GM12891 (cell line): ENCODE measurements around the gene RPS5.
A peak's percentile ranks its signal among the peaks of the same experiment; 100 is the strongest.
"Not testable (repeated sequence)": the region's sequence is repeated elsewhere in the genome, so short reads cannot be mapped to it uniquely, and the experiment has no call there.

Source experiments
- DNase-seq: peaks from one replicate; pipeline ENCODE4 v3.0.0; 2011; ENCODE audit warnings: low spot score; ENCODE audit not compliant: insufficient read length
- FAIRE-seq: peaks from 2 replicates; lab custom pipeline; 2011; peaks lifted over from hg19 to GRCh38; lab: Jason Lieb, UNC
- PAX5 ChIP-seq: IDR thresholded peaks from 2 replicates; pipeline ENCODE4 v1.6.1; 2011; ENCODE audit warnings: low read length, moderate library complexity, mild to moderate bottlenecking; ENCODE audit not compliant: insufficient read depth, severe bottlenecking
- POLR2A ChIP-seq: IDR thresholded peaks from 2 replicates; pipeline ENCODE4 v1.6.1; 2011; ENCODE audit warnings: low read depth, low read length, control low read depth
- POLR2AphosphoS5 ChIP-seq: IDR thresholded peaks from 2 replicates; pipeline ENCODE4 v1.6.1; 2011; ENCODE audit warnings: low read depth, low read length, control low read depth
- POU2F2 ChIP-seq: IDR thresholded peaks from 2 replicates; pipeline ENCODE4 v1.6.1; 2011; ENCODE audit warnings: low read depth, mild to moderate bottlenecking, control low read depth, low read length, moderate library complexity
- SPI1 ChIP-seq: IDR thresholded peaks from 2 replicates; pipeline ENCODE4 v1.6.1; 2011; ENCODE audit warnings: low read depth, low read length, control low read depth
- TAF1 ChIP-seq: IDR thresholded peaks from 2 replicates; pipeline ENCODE4 v1.6.1; 2011; ENCODE audit warnings: low read depth, low read length, control low read depth

RPS5 gene

GRCh38 chr19:58361900-58362271, 25.2 kb upstream of the RPS5 start:
- no peak for TF ChIP-seq POLR2A
- TF ChIP-seq TAF1: no peak
- TF ChIP-seq SPI1: no peak
- no peak for TF ChIP-seq POU2F2
- TF ChIP-seq POLR2AphosphoS5: no peak
- no peak for TF ChIP-seq PAX5
- FAIRE-seq (no peak), DNase-seq (peak; percentile 68)

GRCh38 chr19:58362272-58362994, 24.6 kb upstream of the RPS5 start, which contains the start of gene ZNF497:
TSS of gene ZNF497 (minus strand) at chr19:58362751. CDS start at chr19:58357635, 5,116 bp downstream.
- FAIRE-seq: peak; percentile 100
- peak; percentile 100 for DNase-seq
- TF ChIP-seq SPI1 (no peak), POU2F2 (0 out of 2 replicates have a peak, but pooled peaks have one; percentile 34), POLR2AphosphoS5 (peak; percentile 64; the same call in 1 of the 2 replicates), TAF1 (peak; percentile 75; the same call in 1 of the 2 replicates), POLR2A (peak; percentile 84)

- peak; percentile 77 for FAIRE-seq
- TF ChIP-seq TAF1 (no peak), PAX5 (no peak), SPI1 (peak; percentile 89)
Measured at GRCh38 chr19:58364146-58364545, 22.9 kb upstream of the RPS5 start.

DNA sequence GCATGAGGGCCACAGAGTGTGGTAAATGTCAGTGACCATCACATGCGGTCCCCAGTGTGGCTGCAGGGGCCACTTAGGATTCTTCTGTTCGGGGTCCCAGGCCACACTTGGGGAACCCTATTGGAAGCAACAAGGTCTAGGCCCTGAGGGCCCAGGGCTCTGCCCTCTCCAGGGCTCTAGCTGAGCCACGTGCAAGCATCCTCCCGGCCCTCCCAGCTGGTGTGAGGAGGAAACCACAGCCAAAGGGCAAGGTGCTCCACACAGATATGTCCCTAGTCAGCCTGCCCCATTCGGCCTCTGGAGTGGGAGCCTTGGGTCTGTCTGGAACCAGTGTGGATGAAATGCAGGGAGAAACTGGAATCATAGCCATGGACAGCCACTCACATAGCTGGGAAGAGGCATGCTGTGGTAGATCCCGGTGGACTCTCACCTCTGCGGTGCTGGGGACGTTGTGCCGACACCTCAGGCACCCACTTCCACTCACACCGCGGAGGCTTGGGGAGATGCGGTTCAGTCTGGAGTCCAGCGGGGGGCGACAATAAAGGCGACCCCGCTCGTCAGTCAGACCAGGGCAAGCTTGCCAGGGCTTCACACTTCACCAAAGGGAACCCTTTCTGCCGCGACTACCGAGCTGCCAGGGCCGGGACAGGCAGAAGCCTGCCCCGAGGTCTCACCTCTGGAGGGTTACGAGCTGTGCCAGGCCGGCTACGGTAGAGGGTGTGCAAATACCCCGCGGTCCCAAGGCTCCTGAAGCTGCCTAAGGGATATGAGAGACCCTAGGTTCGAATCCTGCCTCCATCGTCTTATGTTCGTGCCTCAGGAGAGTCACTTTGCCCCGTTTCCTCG, 20.3 kb upstream of the RPS5 start:
- DNase-seq: no peak
- FAIRE-seq: no peak
- TF ChIP-seq POLR2AphosphoS5 (no peak), SPI1 (no peak), TAF1 (no peak), POU2F2 (no peak), POLR2A (no peak), PAX5 (no peak)

More at GRCh38 chr19:58364146-58364545, 22.9 kb upstream of the RPS5 start:
- no peak for DNase-seq

DNA sequence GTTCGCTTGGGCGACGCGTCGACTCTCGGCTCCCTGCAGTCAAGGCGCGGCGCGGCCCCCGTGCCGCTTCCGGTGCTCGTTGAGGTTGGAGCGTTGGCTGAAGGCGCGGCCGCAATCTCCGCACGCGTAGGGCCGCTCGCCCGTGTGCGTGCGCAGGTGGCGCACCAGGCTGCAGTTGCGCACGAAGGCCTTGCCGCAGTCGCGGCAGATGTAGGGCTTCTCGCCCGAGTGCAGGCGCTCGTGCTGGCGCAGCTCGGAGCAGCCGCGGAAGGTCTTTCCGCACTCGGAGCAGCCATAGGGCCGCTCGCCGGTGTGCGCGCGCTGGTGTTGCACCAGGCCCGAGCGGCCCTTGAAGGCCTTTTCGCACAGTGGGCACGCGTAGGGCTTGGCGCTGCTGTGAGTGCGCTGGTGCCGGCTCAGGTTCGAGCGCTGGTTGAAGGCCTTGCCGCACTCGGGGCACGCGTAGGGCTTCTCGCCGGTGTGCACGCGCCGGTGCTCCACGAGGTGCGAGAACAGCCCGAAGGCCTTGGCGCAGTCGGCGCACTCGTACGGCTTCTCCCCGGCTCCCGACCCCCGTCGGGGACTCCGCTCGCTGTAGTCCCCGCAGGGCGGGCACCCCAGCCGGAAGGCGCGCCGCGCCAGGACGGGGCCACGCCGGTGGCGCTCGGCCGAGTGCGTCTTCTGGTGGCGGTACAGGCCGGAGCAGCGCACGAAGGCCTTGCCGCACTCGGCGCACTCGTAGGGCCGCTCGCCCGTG, 19.2 kb upstream of the RPS5 start:
- TF ChIP-seq PAX5 (no peak), POU2F2 (no peak)
- DNase-seq (no peak), FAIRE-seq (no peak)

DNA sequence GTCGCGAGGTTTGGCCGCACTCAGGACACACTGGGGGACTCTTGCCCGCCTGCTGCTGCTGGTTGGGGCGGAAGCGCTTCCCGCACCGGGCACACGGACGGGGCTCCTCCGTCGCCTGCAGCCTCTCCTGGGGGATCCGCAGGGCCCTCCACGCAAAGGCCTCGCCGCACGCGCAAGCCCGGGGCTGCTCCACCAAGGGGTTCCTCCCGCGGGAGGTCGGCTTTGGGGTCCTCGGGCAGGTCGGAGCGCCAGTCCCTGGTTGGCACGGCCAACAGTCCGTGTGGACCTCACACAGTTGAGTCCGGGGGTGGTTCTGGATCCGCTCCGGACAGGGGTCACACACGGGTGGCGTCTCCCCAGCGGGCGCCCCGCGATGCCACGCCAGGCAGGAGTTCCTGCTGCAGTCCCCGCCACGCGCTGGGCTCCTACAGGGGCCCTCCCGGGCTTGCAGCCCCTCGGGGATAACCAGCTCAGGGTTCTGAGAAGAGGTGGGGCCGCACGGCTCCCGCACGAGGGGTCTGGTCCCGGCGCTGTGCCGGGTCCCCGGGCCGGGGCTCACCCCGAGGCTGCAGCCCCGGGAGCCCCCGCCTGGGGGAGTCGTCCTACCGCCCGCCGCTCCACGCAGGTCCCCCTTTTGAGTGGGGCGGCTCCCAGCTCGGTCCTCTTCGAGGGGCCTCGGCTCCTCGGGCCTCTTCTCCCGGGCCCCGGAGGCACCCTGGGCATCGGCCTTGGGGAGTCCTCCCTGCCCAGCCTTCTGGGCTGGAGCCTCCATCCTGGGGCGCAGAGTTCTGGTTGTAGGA, 18.3 kb upstream of the RPS5 start:
- FAIRE-seq (no peak), DNase-seq (no peak)
- TF ChIP-seq SPI1: no peak
- TF ChIP-seq POLR2AphosphoS5: no peak
- TF ChIP-seq PAX5: no peak
- no peak for TF ChIP-seq TAF1
- no peak for TF ChIP-seq POU2F2
- no peak for TF ChIP-seq POLR2A

DNA sequence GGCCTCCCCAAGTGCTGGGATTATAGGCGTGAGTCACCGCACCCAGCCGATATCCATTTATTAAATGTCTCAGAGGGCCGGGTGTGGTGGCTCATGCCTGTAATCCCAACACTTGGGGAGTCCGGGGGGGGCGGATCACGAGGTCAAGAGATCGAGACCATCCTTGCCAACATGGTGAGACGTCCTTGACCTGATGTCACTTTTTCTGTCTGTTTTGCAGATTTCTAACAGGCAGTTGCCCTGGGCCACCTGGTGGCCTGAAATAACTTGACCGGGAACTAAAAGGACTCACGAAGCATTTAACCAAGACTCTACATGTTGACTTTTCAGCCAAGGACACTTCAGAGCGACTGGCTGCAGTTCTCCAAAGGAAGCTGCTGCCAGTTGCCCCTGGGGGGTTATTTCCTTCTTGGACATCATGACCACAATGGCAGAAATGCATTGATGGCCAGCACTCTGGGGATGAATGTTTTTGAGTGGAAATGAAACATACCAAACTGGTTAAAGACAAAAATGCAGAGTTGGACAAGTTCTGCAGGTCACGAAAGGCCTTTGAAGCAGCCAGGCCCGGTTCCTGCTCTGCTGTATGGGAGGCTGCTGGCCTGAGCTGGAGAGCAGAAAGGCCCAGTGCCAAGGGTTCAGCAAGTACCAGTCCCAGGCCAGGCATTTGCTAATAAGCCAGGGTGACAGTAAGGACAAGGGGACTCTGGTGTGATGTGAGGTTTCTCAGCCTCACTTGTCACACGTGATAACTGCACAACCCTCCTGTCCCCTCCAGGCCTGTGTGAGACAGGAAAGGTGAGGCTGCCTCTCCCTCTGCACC, 14.5 kb upstream of the RPS5 start:
- no peak for TF ChIP-seq POU2F2
- TF ChIP-seq SPI1: no peak
- no peak for TF ChIP-seq POLR2AphosphoS5
- TF ChIP-seq POLR2A: no peak
- no peak for TF ChIP-seq TAF1
- no peak for TF ChIP-seq PAX5
- FAIRE-seq (no peak), DNase-seq (no peak)

DNA sequence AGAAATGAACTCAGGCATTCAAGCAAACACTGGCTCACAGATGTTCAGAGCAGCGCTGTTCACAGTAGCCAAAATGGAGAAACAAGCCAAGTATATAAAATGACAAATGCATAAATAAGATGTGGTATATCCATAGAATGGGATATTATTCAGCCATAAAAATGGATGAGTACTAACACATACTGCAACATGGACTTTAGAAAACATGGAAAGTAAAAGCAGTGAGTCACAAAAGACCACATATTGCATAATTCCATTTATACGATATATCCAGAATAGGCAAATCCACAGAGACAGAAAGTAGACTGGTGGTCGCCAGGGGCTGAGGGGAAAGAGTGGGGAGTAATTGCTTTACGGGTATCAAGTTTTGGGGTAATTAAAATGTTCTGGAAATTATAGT, 12.9 kb upstream of the RPS5 start:
- TF ChIP-seq PAX5 (no peak), POLR2AphosphoS5 (no peak), SPI1 (no peak), TAF1 (no peak), POLR2A (no peak), POU2F2 (no peak)
- FAIRE-seq: no peak
- DNase-seq: no peak

DNA sequence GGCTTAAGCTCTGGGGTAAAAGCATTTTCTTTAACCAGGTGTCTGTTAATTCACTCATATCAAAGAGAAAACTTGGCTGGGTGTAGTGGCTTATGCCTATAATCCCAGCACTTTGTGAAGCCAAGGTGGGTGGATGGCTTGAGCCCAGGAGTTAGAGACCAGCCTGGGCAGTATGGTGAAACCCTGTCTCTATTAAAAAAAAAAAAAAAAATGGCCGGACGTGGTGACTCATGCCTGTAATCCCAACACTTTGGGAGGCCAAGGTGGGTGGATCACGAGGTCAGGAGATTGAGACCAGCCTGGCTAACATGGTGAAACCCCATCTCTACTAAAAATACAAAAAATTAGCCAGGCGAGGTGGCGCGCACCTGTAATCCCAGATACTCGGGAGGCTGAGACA, 10.3 kb upstream of the RPS5 start:
- DNase-seq, FAIRE-seq: not testable (repeated sequence)
